ENCODE results near the gene BNIP3.

DNA sequence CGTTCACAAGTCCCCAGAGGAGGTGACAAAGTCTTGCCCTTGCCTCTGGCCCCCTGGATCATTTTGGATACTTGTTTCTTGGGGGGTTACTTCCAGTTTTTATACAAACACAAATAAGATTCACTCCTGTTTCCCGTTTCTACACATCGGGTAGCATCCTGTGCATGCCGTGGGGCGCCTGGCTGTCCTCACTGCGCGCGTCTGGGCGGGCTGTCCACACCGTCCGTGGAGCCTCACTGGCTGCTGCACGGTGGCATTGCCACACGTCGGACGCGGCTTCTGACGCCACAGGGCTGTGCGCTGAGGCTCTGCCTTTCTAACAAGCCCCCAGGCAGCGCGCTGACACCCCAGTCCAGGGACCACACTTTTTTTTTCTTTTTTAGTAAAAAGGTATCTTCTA is 18.4 kb downstream of the BNIP3 start:
- TF ChIP-seq, protein P1, sequence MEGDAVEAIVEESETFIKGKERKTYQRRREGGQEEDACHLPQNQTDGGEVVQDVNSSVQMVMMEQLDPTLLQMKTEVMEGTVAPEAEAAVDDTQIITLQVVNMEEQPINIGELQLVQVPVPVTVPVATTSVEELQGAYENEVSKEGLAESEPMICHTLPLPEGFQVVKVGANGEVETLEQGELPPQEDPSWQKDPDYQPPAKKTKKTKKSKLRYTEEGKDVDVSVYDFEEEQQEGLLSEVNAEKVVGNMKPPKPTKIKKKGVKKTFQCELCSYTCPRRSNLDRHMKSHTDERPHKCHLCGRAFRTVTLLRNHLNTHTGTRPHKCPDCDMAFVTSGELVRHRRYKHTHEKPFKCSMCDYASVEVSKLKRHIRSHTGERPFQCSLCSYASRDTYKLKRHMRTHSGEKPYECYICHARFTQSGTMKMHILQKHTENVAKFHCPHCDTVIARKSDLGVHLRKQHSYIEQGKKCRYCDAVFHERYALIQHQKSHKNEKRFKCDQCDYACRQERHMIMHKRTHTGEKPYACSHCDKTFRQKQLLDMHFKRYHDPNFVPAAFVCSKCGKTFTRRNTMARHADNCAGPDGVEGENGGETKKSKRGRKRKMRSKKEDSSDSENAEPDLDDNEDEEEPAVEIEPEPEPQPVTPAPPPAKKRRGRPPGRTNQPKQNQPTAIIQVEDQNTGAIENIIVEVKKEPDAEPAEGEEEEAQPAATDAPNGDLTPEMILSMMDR (IDR thresholded peaks at IDR 0.05; ENCODE audit: low read depth, low read length, missing input control): no peak
- TF ChIP-seq YY1 (IDR thresholded peaks at IDR 0.05): no peak
- no peak for TF ChIP-seq ATF3 (IDR thresholded peaks at IDR 0.05)
- TF ChIP-seq REST (IDR thresholded peaks at IDR 0.05): no peak
- TF ChIP-seq GABPA (IDR thresholded peaks at IDR 0.05 in 1 of 2, conservative IDR thresholded peaks at IDR 0.05 in 1 of 2): no peak
- TF ChIP-seq FOXA1 (IDR thresholded peaks at IDR 0.05): no peak
- TF ChIP-seq JUND (IDR thresholded peaks at IDR 0.05): no peak
- TF ChIP-seq RAD21 (IDR thresholded peaks at IDR 0.05): no peak
- TF ChIP-seq EGR1 (IDR thresholded peaks at IDR 0.05; ENCODE audit: low read depth in 2 of 2): no peak
- TF ChIP-seq TAF1 (conservative IDR thresholded peaks at IDR 0.05): no peak
- TF ChIP-seq ZBTB33 (IDR thresholded peaks at IDR 0.05): no peak

Data from liver (tissue), 3 donors.